ENCODE data around the gene SGMS1.

SGMS1 gene

DNA sequence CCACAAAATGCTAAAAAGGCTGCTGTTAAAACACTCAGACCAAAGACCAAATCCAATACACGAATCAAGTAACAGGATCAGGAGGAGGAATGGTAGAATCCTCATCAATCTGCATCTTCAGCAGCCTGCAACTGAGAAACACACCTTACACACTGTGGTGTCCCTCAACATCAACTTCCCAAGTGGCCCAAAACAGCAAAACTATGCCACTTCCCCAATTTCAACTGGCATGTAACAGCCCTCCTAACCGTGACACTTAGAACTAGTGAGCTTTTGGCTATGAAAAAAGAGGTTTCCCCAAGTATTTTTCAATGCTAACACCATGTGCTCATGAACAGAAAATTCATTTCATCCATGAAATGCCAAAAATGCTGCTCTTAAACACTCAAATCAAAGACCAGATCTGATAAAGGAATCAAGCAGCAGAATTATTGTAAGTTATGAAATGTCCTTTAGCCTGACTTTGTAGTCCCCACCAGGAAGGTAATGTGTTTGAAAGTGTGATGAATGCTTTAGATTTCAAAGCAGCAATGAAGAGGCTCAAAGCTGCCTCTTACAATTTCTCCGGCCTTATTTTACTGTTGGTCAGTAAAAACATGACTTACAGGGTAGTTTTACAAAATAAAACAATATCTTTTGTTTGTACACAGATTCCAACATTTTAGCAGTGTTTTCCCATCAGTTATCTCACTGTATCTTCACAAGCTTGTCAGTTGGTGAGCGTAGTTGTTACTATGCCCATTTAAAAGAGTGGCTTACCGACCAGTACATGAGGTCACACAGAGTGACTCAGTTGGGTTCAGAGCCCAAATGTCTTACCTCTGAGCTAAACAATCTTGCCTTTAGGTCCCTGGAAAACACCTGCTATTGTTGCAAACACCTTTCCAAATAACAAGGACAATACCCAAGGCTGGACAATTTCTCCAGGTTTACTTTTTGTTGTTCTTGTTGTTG, 306.8 kb downstream of the SGMS1 start:
- H3K4me1 Mint-ChIP-seq (ENCODE audit: low read depth) = peaks cover 40% of the 10 kb centered on the region
- H3K4me3 Mint-ChIP-seq = no peak overlapping the region
- H3K36me3 Mint-ChIP-seq (ENCODE audit: low read depth) = peaks cover 30% of the 10 kb centered on the region
- H3K27me3 Mint-ChIP-seq (ENCODE audit: low read depth) = no peaks in the 10 kb centered on the region
- H3K9me3 Mint-ChIP-seq = no peaks in the 10 kb centered on the region
- H3K27ac Mint-ChIP-seq = no peak overlapping the region

DNA sequence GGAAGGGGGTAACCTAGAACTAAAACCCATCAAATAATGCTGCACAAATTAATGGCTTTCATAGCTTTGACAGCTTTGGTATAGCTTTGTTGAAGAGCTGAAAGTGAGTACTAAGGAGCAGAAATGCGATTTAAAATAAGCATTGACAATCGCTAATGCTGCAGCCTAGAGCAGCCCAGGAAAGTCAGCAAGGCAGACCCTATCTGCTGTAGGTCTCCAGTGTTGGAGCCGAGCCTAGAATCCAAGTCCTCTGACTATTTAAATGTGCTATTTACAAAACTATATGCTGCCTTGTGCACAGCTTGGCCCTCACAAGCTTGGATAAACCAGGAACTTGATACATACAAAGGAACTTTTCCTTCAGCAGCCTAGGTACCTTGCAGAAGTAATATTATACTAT, 307.6 kb downstream of the SGMS1 start:
- no peaks in the 10 kb centered on the region for H3K27me3 Mint-ChIP-seq (ENCODE audit: low read depth)
- no peaks in the 10 kb centered on the region for H3K9me3 Mint-ChIP-seq
- no peak overlapping the region for H3K27ac Mint-ChIP-seq
- no peak overlapping the region for H3K4me3 Mint-ChIP-seq
- peaks cover 29% of the 10 kb centered on the region for H3K36me3 Mint-ChIP-seq (ENCODE audit: low read depth)
- H3K4me1 Mint-ChIP-seq (ENCODE audit: low read depth) = peaks cover 35% of the 10 kb centered on the region

DNA sequence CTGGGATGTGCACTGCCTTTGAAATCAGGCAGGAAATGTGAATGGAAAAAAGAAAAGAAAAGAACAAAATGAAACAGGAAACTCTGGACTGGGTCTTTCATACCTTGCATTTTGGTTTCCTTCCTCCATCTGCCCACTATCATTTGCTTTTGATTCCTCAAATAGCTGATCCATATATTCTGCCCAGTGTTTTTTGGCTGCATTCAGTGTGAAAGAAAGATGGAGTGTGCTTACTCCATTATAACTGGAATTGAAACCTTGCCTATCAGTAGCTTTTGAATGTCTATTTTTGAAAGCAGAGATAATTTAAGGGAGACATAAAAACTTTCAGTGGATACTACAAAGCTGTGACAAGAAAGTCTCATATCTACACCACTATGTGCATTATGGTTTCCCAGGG, 308.3 kb downstream of the SGMS1 start:
- Mint-ChIP-seq H3K4me1 (ENCODE audit: low read depth) (peaks cover 33% of the 10 kb centered on the region), H3K4me3 (no peak overlapping the region), H3K36me3 (ENCODE audit: low read depth) (peaks cover 30% of the 10 kb centered on the region), H3K27ac (no peak overlapping the region), H3K27me3 (ENCODE audit: low read depth) (no peaks in the 10 kb centered on the region), H3K9me3 (no peaks in the 10 kb centered on the region)

DNA sequence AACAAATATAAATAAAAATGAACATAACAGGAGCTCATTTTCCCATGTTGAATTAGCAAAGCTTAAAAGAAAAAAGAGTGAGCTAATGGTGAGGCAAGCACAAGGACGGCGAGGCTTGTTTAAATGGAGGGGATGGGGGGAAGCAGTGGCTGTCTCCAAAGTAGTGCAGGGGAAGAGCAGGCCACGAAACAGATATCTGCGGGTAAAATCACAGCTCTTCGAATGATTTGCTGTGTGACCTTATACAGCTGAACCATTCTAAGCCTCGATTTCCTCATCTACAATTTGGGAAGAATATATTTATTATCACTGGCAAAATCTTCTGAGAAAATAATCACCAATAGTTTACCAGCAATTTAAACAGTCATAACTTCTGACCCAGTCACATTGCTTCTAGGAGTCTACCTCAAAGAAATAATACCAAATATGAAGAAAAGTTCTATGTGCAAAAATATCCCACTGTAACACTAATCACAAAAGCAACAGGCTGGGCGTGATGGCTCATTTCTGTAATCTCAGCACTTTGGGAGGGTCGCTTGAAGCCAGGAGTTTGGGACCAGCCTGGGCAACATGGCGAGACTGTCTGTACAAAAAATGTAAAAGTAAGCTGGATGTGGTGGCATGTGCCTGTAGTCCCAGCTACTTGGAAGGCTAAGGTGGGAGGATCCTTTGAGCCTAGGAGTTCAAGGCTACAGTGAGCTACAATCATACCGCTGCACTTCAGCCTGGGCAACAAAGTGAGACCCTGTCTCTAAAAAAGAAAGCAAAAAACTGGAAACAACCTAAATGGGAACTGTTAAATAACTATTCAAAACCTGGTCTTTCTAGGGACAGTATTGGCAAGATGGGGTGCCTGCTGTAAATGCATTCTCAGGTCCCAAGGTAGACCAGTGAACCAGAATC, 309.3 kb downstream of the SGMS1 start:
- Mint-ChIP-seq H3K27me3 (ENCODE audit: low read depth) (no peaks in the 10 kb centered on the region), H3K9me3 (no peaks in the 10 kb centered on the region), H3K36me3 (ENCODE audit: low read depth) (peaks cover 36% of the 10 kb centered on the region), H3K4me3 (no peak overlapping the region), H3K27ac (no peak overlapping the region), H3K4me1 (ENCODE audit: low read depth) (peaks cover 33% of the 10 kb centered on the region)

DNA sequence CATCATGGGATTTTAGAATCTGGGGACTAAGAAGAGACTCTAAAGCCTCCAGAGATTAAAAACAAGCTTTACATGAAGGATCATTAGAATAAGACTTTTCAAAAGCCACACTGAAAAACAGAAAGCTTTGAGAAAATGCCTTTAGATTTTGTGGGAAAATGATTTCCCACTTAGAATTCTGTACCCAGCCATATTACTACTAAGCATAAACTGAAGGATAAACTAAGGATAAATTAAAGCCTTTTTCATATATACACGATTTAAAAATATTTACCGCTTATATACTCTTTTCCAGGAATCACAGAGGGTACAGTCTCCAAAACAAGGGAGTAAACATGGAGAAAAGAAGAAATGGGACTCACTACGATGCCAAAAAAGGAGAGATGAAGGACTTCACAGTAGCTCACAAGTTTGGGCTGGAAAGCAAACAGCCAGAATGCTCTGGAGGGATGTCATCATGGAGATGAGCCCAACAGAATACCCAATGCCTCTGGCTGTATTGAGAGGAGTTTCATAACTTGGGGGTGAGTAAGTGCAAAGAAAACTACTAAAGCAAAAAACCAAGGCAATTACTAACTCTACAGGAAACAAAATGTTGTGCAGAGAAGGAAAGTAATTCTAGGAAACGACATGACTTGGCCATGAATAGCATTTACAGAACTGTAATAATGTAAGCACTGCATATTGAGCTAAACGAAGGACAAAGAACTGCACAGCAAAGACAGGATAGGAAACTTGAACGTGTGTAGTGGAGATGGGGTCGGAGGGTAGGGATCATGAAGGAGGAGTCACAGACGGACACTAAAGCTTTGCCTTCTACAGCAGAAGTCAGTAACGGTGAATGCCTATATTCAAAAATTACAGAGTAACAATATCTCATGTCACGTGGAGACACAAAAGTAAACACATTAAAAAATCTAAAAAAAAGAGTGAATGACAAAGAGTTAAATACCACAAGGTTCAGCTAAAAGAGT, 311.0 kb downstream of the SGMS1 start:
- no peaks in the 10 kb centered on the region for H3K9me3 Mint-ChIP-seq
- H3K27ac Mint-ChIP-seq = peak overlapping the region; percentile 28
- H3K27me3 Mint-ChIP-seq (ENCODE audit: low read depth) = no peaks in the 10 kb centered on the region
- H3K4me1 Mint-ChIP-seq (ENCODE audit: low read depth) = peaks cover 33% of the 10 kb centered on the region
- H3K36me3 Mint-ChIP-seq (ENCODE audit: low read depth) = peaks cover 34% of the 10 kb centered on the region
- no peak overlapping the region for H3K4me3 Mint-ChIP-seq

DNA sequence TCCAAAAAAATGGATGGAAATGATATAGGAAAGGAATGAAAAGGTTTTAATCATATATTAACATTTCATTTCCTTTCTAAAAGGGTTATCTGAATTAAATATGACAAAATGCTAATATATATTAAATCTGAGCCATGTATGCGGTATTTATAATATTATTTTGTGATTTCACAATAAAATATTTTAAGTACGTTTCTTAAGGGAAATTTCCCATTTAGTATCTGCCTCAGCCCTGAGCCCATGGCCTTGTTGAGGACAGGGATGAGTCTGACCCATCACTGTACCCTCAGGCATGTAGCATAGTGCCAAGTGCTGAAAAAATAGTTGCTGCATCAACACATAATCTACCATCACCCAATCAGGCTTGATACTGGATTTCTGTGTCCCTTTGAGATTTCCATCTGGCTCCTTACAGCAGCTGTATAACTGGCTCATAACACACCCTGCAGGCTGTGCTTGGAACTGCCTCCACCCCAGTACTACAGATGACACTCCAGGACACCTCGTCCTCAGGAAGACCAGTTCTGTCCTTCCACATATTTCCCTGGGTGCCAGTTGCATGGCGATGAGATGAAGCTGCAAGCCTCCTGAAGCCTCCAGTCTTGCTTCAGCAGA, 313.1 kb downstream of the SGMS1 start:
- Mint-ChIP-seq H3K36me3 (ENCODE audit: low read depth) (peaks cover 43% of the 10 kb centered on the region), H3K27me3 (ENCODE audit: low read depth) (no peaks in the 10 kb centered on the region)

DNA sequence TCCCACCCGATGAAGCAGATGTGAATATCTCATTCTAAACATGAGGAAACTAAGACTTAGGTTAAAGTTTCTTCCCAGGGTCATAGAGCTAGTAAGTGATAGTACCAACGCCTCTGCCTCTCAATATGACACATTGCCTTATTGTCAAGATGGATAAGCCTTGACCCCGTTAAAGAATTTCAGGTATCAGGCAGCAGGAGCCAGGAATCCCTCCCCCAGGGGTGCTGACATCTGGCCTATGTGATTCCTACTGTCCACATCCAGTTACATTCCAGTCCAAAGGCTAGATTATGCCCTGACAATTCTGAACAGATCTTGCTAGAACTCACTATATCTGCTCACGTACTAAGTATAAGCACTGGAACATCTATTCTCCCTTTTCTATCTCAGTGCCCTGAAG, 314.4 kb downstream of the SGMS1 start:
- Mint-ChIP-seq H3K4me1 (ENCODE audit: low read depth) (peaks cover 14% of the 10 kb centered on the region), H3K4me3 (no peak overlapping the region), H3K36me3 (ENCODE audit: low read depth) (peaks cover 39% of the 10 kb centered on the region), H3K27me3 (ENCODE audit: low read depth) (no peaks in the 10 kb centered on the region), H3K9me3 (no peaks in the 10 kb centered on the region), H3K27ac (no peak overlapping the region)

More for the DNA sequence above, 313.1 kb downstream of the SGMS1 start:
- H3K9me3 Mint-ChIP-seq = no peaks in the 10 kb centered on the region
- H3K4me1 Mint-ChIP-seq (ENCODE audit: low read depth) = peaks cover 24% of the 10 kb centered on the region
- H3K4me3 Mint-ChIP-seq = no peak overlapping the region
- no peak overlapping the region for H3K27ac Mint-ChIP-seq

DNA sequence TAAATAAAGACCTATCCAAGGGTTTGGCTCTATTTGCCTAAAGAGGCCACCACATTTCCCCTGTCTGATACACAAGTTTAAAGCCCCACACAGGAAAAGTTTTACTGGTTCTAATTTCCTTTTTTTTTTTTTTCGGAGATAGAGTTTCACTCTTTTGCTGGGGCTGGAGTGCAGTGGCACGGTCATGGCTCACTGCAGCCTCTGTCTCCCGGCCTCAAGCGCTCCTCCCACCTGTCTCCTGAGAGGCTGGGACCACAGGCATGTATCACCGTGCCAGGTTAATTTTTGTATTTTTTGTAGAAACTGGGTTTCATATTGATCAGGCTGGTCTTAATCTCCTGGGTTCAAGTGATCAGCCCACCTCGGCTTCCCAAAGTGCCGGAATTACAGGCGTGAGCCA, 319.1 kb downstream of the SGMS1 start:
- no peak overlapping the region for H3K4me3 Mint-ChIP-seq

DNA sequence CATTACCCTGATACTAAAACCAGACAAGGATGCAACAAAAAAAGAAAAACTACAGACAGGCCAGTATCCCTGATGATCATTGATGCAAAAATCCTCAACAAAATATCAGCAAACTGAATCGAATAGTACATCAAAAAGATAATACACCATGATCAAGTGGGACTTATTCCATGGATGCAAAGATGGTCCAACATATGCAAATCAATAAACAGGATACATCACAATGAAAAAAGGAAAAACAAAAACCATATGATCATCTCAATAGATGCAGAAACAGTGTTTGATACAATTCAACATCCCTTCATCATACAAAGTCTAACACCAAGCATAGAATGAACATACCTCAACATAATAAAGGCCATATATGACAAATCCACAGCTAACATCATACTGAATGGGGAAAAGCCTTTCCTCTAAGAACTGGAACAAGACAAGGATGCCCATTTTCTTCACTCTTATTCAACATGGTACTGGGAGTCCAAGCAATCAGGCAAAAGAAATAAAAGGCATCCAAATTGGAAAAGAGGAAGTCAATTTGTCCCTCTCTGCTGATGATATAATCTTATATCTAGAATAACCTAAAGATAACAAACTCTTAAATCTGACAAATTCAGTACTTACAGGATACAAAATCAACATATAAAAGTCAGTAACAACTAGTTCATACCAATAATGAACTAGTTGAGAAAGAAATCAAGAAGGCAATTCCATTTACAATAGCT, 323.6 kb downstream of the SGMS1 start:
- Mint-ChIP-seq H3K27ac (no peak overlapping the region), H3K27me3 (ENCODE audit: low read depth) (no peaks in the 10 kb centered on the region), H3K9me3 (peaks cover 11% of the 10 kb centered on the region), H3K4me3 (no peak overlapping the region), H3K4me1 (ENCODE audit: low read depth) (no peaks in the 10 kb centered on the region), H3K36me3 (ENCODE audit: low read depth) (peaks cover 7% of the 10 kb centered on the region)

More for the DNA sequence above, 319.1 kb downstream of the SGMS1 start:
- H3K36me3 Mint-ChIP-seq (ENCODE audit: low read depth) = peaks cover 23% of the 10 kb centered on the region
- no peaks in the 10 kb centered on the region for H3K27me3 Mint-ChIP-seq (ENCODE audit: low read depth)
- H3K27ac Mint-ChIP-seq = no peak overlapping the region
- H3K9me3 Mint-ChIP-seq = no peaks in the 10 kb centered on the region
- no peaks in the 10 kb centered on the region for H3K4me1 Mint-ChIP-seq (ENCODE audit: low read depth)

DNA sequence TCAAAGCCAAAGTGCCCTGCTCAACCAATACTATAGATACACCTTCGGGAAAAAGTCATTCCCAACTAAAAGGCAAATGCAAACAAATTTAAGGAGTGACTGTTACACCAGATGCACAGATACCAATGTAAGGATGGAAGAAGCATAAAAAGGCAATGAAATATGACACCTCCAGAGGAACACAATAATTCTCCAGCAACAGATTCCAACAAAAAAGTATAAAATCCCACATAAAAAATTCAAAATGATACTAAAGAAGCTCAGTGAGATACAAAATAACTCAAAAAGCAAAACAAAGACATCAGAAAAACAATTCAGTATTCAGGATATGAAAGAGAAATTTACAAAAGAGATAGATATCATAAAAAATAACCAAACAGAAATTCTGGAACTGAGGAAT, 328.4 kb downstream of the SGMS1 start:
- peaks cover 11% of the 10 kb centered on the region for H3K9me3 Mint-ChIP-seq
- H3K36me3 Mint-ChIP-seq (ENCODE audit: low read depth) = no peaks in the 10 kb centered on the region
- H3K27ac Mint-ChIP-seq = no peak overlapping the region
- H3K4me3 Mint-ChIP-seq = no peak overlapping the region
- no peaks in the 10 kb centered on the region for H3K27me3 Mint-ChIP-seq (ENCODE audit: low read depth)
- H3K4me1 Mint-ChIP-seq (ENCODE audit: low read depth) = no peaks in the 10 kb centered on the region

DNA sequence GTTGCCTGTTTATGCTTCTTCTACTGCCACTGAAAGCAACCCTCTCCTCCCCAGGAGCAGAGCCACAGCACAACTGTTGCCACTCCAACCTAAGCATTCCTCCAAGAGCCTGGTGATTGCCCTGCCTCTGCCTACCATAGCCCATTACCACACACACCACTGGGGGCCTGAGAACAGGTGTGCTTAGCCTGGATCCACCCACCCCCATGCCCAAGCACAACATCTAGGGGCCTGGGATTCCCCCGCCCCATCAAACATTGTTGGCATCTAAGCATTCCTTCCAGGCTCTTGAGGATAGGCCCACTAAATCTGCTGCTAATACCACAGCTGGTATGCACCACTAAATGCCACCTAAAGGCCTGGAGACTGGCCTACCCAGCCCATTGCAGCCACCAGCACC, 329.2 kb downstream of the SGMS1 start:
- H3K36me3 Mint-ChIP-seq (ENCODE audit: low read depth) = no peaks in the 10 kb centered on the region

DNA sequence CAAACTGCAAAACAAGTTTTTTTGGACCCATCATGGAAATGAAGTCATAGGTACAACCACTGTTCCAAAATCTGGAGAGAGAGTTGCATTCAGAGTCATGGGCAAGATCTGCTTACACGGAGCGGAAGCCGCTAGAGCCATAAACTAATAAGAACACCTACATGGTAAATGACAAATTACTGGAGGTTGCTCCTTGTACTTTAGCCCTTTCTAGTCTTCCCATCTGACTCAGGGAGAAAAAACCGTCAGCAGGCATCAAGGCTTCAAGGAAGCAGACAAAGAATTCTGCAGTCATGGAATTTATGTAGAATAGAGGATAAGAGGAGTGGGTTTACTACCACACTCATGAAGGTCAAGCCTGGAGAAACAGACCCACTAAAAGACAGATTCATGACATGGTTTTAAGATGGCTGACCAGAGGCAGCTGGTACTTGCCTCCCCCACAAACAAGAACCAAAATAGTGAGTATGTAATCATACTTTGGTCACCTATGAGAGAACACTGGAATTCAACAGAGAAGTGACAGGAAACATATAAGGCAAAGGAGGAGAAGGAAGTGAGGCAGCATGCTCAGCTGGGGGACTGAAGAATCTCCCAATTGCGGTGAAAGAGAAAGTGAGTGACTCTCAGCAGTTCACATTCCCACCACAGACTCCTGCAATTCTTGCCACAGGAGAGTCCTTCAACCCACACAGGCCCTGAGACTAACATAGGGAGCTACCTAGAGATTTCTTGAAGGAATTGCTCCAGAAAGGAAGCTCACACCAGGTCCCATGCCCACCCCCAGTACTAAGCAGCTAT, 330.0 kb downstream of the SGMS1 start:
- peaks cover 8% of the 10 kb centered on the region for H3K9me3 Mint-ChIP-seq
- H3K27me3 Mint-ChIP-seq (ENCODE audit: low read depth) = peaks cover 3% of the 10 kb centered on the region
- H3K4me1 Mint-ChIP-seq (ENCODE audit: low read depth) = no peaks in the 10 kb centered on the region
- H3K36me3 Mint-ChIP-seq (ENCODE audit: low read depth) = no peaks in the 10 kb centered on the region
- no peak overlapping the region for H3K27ac Mint-ChIP-seq
- no peak overlapping the region for H3K4me3 Mint-ChIP-seq

More for the DNA sequence above, 329.2 kb downstream of the SGMS1 start:
- H3K4me3 Mint-ChIP-seq = no peak overlapping the region
- peaks cover 11% of the 10 kb centered on the region for H3K9me3 Mint-ChIP-seq
- peaks cover 3% of the 10 kb centered on the region for H3K27me3 Mint-ChIP-seq (ENCODE audit: low read depth)
- H3K27ac Mint-ChIP-seq = no peak overlapping the region
- H3K4me1 Mint-ChIP-seq (ENCODE audit: low read depth) = no peaks in the 10 kb centered on the region

Measured in T-helper 1 cell treated with Interleukin-12 subunit alpha and Interleukin-12 subunit beta and Interleukin-4 antibody, amounts not matched to agents 30 μg/mL and 1 μg/mL, for 36 hours (primary cell).